Neural cell (in vitro differentiated cells): ENCODE data around the gene CAMK1D. TPM values are rescaled to one million over a fixed set of nuclear protein-coding genes. Genes with fewer than 3 reads are reported as not detected.

Experiments
- H2AFZ ChIP-seq: fragments of 200-600, 300-800 bp; sonication (generic), shearing (Covaris generic); 2 replicates; pipeline ENCODE4 v1.6.0; 2014; ENCODE audit warnings: low read depth, mild to moderate bottlenecking, antibody characterized with exemption, low read length, moderate library complexity
- H3F3A ChIP-seq: fragments of 200-600 bp; shearing (Covaris generic); 2 replicates; pipeline ENCODE4 v1.6.1; 2016; ENCODE audit warnings: mild to moderate bottlenecking, moderate library complexity, mixed read lengths, antibody characterized with exemption, low read length; ENCODE audit not compliant: insufficient read depth, poor library complexity, severe bottlenecking
- H3K27ac ChIP-seq: fragments of 200-600, 300-800 bp; sonication (generic), shearing (Covaris generic); 2 replicates; pipeline ENCODE4 v1.5.1; 2014; ENCODE audit warnings: mild to moderate bottlenecking, low read length, moderate library complexity
- H3K27me3 ChIP-seq: fragments of 300-800, 200-600 bp; sonication (generic), shearing (Covaris generic); 2 replicates; pipeline ENCODE4 v1.6.0; 2014; ENCODE audit warnings: mild to moderate bottlenecking, low read depth, low read length, moderate library complexity; ENCODE audit not compliant: insufficient read depth
- H3K36me3 ChIP-seq: fragments of 300-800, 200-600 bp; sonication (generic), shearing (Covaris generic); 2 replicates; pipeline ENCODE4 v1.5.1; 2014; ENCODE audit warnings: mild to moderate bottlenecking, antibody characterized with exemption, low read length, moderate library complexity; ENCODE audit not compliant: insufficient read depth
- H3K4me2 ChIP-seq: fragments of 300-800, 200-600 bp; sonication (generic), shearing (Covaris generic); 2 replicates; pipeline ENCODE4 v1.6.0; 2014; ENCODE audit warnings: mild to moderate bottlenecking, low read length
- H3K4me3 ChIP-seq: fragments of 300-800, 200-600 bp; sonication (generic), shearing (Covaris generic); 2 replicates; pipeline ENCODE4 v1.5.1; 2014; ENCODE audit warnings: mild to moderate bottlenecking, low read length, moderate library complexity
- H3K79me2 ChIP-seq: fragments of 200-600 bp; shearing (Covaris generic); replicated peaks from 2 replicates; pipeline ENCODE4 v1.6.0; 2014; ENCODE audit warnings: mild to moderate bottlenecking, low read length, moderate library complexity; ENCODE audit not compliant: insufficient read depth
- H3K9ac ChIP-seq: fragments of 300-800, 200-600 bp; sonication (generic), shearing (Covaris generic); 2 replicates; pipeline ENCODE4 v1.6.1; 2016; ENCODE audit warnings: mild to moderate bottlenecking, low read length, mixed read lengths
- H3K9me2 ChIP-seq: fragments of 200-600 bp; shearing (Covaris generic); 2 replicates; pipeline ENCODE4 v1.6.1; 2016; ENCODE audit warnings: mild to moderate bottlenecking, low read length, mixed read lengths; ENCODE audit not compliant: insufficient read depth
- H3K9me3 ChIP-seq: fragments of 200-600, 300-800 bp; sonication (generic), shearing (Covaris generic); 2 replicates; pipeline ENCODE4 v1.6.1; 2016; ENCODE audit warnings: mild to moderate bottlenecking, mixed run types, low read length, moderate library complexity, mixed read lengths
- H4K20me1 ChIP-seq: fragments of 200-600 bp; shearing (Covaris generic); 2 replicates; pipeline ENCODE4 v1.6.1; 2016; ENCODE audit warnings: mild to moderate bottlenecking, mixed run types; ENCODE audit not compliant: insufficient read depth
- EP300 ChIP-seq: fragments of 450-650 bp; conservative IDR thresholded peaks from 2 replicates; pipeline ENCODE4 v1.6.1; 2014; ENCODE audit warnings: antibody characterized with exemption, mild to moderate bottlenecking, moderate library complexity; ENCODE audit not compliant: poor library complexity, severe bottlenecking
- MXI1 ChIP-seq: fragments of 450-650 bp; conservative IDR thresholded peaks from 2 replicates; pipeline ENCODE4 v1.6.1; 2014; ENCODE audit warnings: antibody characterized with exemption, mild to moderate bottlenecking; ENCODE audit not compliant: poor library complexity, severe bottlenecking
- POLR2AphosphoS5 ChIP-seq: IDR thresholded peaks from 2 replicates; pipeline ENCODE4 v1.6.1; 2012
- RAD21 ChIP-seq: fragments of 450-650 bp; conservative IDR thresholded peaks from 2 replicates; pipeline ENCODE4 v1.6.1; 2014; ENCODE audit warnings: antibody characterized with exemption, mild to moderate bottlenecking, moderate library complexity
- SMC3 ChIP-seq: fragments of 450-650 bp; conservative IDR thresholded peaks from 2 replicates; pipeline ENCODE4 v1.6.1; 2014; ENCODE audit warnings: antibody characterized with exemption, mild to moderate bottlenecking, moderate library complexity; ENCODE audit not compliant: poor library complexity
- TAF1 ChIP-seq: IDR thresholded peaks from 2 replicates; pipeline ENCODE4 v1.6.1; 2012; ENCODE audit warnings: low read depth
- polyA plus RNA-seq: library from polyadenylated mRNA; depleted of rRNA; stranded (reverse); fragments of >200 nt; gene quantifications from 2 replicates; pipeline ENCODE4 v1.2.3, GENCODE V29; 2014
- TF ChIP-seq, protein P1 (sequence below): IDR thresholded peaks from 2 replicates; pipeline ENCODE4 v1.6.1; 2012; ENCODE audit warnings: borderline replicate concordance
- TF ChIP-seq, protein P2 (sequence below): fragments of 450-650 bp; IDR thresholded peaks from 2 replicates; pipeline ENCODE4 v1.5.1; 2014; ENCODE audit warnings: antibody characterized with exemption, mild to moderate bottlenecking, moderate library complexity; ENCODE audit not compliant: poor library complexity, severe bottlenecking

Gene CAMK1D
- polyA plus RNA-seq, 1 donor from 2014 or later: 13.8 TPM

DNA sequence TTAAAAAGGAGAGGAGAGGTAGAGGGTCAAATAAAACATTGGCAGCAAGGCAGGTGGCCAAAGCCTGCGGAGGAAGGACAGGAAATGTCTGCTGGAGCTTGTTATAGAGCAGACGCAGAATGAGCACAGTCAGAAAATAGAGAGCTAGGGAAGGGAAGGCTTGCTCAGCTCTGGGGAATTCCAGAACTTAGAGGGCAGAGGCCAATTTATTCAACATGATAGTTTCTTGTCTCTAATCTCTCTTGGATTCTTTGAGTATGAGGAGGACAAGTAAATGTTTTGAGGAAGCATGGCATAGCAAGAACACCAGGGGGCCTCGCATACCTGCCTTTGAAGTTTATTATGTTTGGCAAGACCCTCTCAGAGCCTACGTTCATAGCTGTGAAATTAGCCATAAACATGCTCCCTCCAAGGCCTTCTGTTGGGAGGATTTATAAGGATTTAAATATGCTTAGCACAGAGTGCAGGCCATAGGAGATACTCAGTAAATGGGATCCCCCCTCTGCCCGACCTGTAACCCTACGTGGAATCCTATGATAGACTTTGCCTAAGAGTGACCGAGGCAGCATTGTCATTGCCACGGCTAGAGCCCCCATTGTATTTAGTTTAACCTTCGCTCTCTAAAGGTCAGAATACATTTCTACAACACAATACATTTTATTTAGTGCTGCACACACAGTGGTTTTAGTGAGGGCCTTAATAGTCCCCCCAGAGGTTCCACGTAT lies 358.3 kb downstream of the CAMK1D start:
- no peak overlapping the region for H2AFZ ChIP-seq

DNA sequence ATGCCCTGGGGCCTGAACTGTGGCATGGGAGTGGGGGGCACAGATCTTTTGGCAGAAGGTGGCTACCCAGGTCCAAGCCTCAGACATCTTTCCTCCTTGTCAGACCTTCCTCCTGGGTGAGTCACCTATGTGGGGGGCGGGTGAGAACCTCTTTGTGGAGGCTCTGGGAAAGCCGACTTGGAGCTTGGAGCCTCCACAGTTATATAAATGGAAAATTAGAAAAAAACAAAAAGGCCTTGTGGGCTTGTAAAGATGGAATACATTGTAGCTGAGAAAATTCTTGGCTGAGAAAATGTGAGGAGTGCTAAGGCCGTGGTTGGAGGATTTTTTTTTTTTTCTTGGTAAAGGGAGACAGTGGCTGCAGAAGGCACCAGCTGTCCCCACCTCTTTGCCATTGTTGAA lies 359.7 kb downstream of the CAMK1D start:
- Histone ChIP-seq H3K4me2 (no peak overlapping the region), H3K9me2 (no peaks in the 10 kb centered on the region), H4K20me1 (no peaks in the 10 kb centered on the region), H2AFZ (no peak overlapping the region), H3K9ac (no peak overlapping the region), H3K79me2 (no peaks in the 10 kb centered on the region), H3K27ac (no peak overlapping the region), H3F3A (no peaks in the 10 kb centered on the region), H3K27me3 (no peaks in the 10 kb centered on the region), H3K9me3 (no peaks in the 10 kb centered on the region), H3K36me3 (no peaks in the 10 kb centered on the region), H3K4me3 (no peak overlapping the region)
- no peak for TF ChIP-seq POLR2AphosphoS5
- no peak for TF ChIP-seq SMC3
- TF ChIP-seq, protein P1, sequence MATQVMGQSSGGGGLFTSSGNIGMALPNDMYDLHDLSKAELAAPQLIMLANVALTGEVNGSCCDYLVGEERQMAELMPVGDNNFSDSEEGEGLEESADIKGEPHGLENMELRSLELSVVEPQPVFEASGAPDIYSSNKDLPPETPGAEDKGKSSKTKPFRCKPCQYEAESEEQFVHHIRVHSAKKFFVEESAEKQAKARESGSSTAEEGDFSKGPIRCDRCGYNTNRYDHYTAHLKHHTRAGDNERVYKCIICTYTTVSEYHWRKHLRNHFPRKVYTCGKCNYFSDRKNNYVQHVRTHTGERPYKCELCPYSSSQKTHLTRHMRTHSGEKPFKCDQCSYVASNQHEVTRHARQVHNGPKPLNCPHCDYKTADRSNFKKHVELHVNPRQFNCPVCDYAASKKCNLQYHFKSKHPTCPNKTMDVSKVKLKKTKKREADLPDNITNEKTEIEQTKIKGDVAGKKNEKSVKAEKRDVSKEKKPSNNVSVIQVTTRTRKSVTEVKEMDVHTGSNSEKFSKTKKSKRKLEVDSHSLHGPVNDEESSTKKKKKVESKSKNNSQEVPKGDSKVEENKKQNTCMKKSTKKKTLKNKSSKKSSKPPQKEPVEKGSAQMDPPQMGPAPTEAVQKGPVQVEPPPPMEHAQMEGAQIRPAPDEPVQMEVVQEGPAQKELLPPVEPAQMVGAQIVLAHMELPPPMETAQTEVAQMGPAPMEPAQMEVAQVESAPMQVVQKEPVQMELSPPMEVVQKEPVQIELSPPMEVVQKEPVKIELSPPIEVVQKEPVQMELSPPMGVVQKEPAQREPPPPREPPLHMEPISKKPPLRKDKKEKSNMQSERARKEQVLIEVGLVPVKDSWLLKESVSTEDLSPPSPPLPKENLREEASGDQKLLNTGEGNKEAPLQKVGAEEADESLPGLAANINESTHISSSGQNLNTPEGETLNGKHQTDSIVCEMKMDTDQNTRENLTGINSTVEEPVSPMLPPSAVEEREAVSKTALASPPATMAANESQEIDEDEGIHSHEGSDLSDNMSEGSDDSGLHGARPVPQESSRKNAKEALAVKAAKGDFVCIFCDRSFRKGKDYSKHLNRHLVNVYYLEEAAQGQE: no peak
- TF ChIP-seq, protein P2, sequence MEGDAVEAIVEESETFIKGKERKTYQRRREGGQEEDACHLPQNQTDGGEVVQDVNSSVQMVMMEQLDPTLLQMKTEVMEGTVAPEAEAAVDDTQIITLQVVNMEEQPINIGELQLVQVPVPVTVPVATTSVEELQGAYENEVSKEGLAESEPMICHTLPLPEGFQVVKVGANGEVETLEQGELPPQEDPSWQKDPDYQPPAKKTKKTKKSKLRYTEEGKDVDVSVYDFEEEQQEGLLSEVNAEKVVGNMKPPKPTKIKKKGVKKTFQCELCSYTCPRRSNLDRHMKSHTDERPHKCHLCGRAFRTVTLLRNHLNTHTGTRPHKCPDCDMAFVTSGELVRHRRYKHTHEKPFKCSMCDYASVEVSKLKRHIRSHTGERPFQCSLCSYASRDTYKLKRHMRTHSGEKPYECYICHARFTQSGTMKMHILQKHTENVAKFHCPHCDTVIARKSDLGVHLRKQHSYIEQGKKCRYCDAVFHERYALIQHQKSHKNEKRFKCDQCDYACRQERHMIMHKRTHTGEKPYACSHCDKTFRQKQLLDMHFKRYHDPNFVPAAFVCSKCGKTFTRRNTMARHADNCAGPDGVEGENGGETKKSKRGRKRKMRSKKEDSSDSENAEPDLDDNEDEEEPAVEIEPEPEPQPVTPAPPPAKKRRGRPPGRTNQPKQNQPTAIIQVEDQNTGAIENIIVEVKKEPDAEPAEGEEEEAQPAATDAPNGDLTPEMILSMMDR: no peak
- TF ChIP-seq RAD21: no peak
- no peak for TF ChIP-seq MXI1

More for the DNA sequence above, 358.3 kb downstream of the CAMK1D start:
- Histone ChIP-seq H3K4me3 (no peak overlapping the region), H3K9me2 (no peaks in the 10 kb centered on the region), H3K9me3 (no peaks in the 10 kb centered on the region), H3K27ac (no peak overlapping the region), H3K36me3 (no peaks in the 10 kb centered on the region), H3K4me2 (no peak overlapping the region), H3K27me3 (no peaks in the 10 kb centered on the region), H3K9ac (no peak overlapping the region), H4K20me1 (no peaks in the 10 kb centered on the region), H3F3A (no peaks in the 10 kb centered on the region), H3K79me2 (no peaks in the 10 kb centered on the region)
- TF ChIP-seq, protein P1: no peak
- TF ChIP-seq MXI1: no peak
- TF ChIP-seq SMC3: peak; percentile 76
- TF ChIP-seq, protein P2: peak; percentile 71
- TF ChIP-seq TAF1: no peak
- TF ChIP-seq EP300: no peak
- TF ChIP-seq RAD21: peak; percentile 72
